Fibroblast of skin of right biceps (primary cell): Measurements from ENCODE around the gene PTPRN2.
"Not testable (repeated sequence)": the region's sequence is repeated elsewhere in the genome, so short reads cannot be mapped to it uniquely, and the experiment has no call there.

ENCODE experiments used
- DNase-seq: peaks from one replicate; pipeline ENCODE4 v3.0.0-alpha.2; 2013

Gene PTPRN2

GRCh38 chr7:157789094-157789493 lies 798.5 kb downstream of the PTPRN2 start:
- no peak for DNase-seq

GRCh38 chr7:157788573-157788972 lies 799.0 kb downstream of the PTPRN2 start:
- DNase-seq, result no peak

GRCh38 chr7:157787275-157787701 lies 800.3 kb downstream of the PTPRN2 start:
- DNase-seq, result no peak

- DNase-seq, result no peak
Observed at GRCh38 chr7:157786375-157787274, 801.0 kb downstream of the PTPRN2 start.

- no peak for DNase-seq
Observed at GRCh38 chr7:157785486-157786186, 802.0 kb downstream of the PTPRN2 start.

- DNase-seq, result no peak
Observed at GRCh38 chr7:157784979-157785441, 802.6 kb downstream of the PTPRN2 start.

GRCh38 chr7:157784041-157784835 lies 803.4 kb downstream of the PTPRN2 start:
- DNase-seq, result no peak

- no peak for DNase-seq
Observed at GRCh38 chr7:157782041-157782440, 805.6 kb downstream of the PTPRN2 start.

GRCh38 chr7:157780721-157781120 lies 806.9 kb downstream of the PTPRN2 start:
- DNase-seq, result no peak

- no peak for DNase-seq
Observed at GRCh38 chr7:157780312-157780711, 807.3 kb downstream of the PTPRN2 start.

GRCh38 chr7:157779206-157779605 lies 808.4 kb downstream of the PTPRN2 start:
- no peak for DNase-seq

GRCh38 chr7:157777194-157777762 lies 810.3 kb downstream of the PTPRN2 start:
- DNase-seq, result not testable (repeated sequence)

GRCh38 chr7:157775560-157776332 lies 811.9 kb downstream of the PTPRN2 start:
- DNase-seq, result no peak

- DNase-seq, result no peak
Observed at GRCh38 chr7:157775021-157775559, 812.5 kb downstream of the PTPRN2 start.

- no peak for DNase-seq
Observed at GRCh38 chr7:157774495-157774894, 813.1 kb downstream of the PTPRN2 start.

GRCh38 chr7:157773361-157773760 lies 814.3 kb downstream of the PTPRN2 start:
- DNase-seq, result no peak

- no peak for DNase-seq
Observed at GRCh38 chr7:157772486-157773130, 815.0 kb downstream of the PTPRN2 start.

GRCh38 chr7:157771689-157772088 lies 815.9 kb downstream of the PTPRN2 start:
- no peak for DNase-seq

- DNase-seq, result no peak
Observed at GRCh38 chr7:157770716-157771320, 816.8 kb downstream of the PTPRN2 start.

GRCh38 chr7:157769526-157770215 lies 818.0 kb downstream of the PTPRN2 start:
- no peak for DNase-seq
